ENCODE measurements around the gene HVCN1. TPM values are rescaled to one million over a fixed set of nuclear protein-coding genes. Genes with fewer than 3 reads are reported as not detected.

Gene HVCN1
- total and polyA plus RNA-seq, 2 of the 13 experiments (the other 11 are each of a cell fraction or from before 2014, with no cell fraction given), result 0.49 to 1.3 TPM

- no peak overlapping the region for H3K4me2 ChIP-seq (ENCODE audit: low read depth, low read length)
- H3K36me3 ChIP-seq (replicated peaks in 1 of 2; ENCODE audit: control insufficient read depth in 1 of 2, insufficient read depth in 2 of 2, low read length in 2 of 2), result no peaks in the 10 kb centered on the region
- no peak overlapping the region for H3K9ac ChIP-seq (ENCODE audit: insufficient read depth, low read depth, low read length)
- in situ Hi-C loops (cut with HindIII; ENCODE audit: extremely low pct_ligation_motif_present, low pct_unique_long_range_greater_than_20kb), result no loop called here
- BruUV-seq (replicated peaks), result no TSS peak
- intact Hi-C loops (cut with micrococcal nuclease; ENCODE audit: unreplicated experiment), result no loop called here
- H3K27ac ChIP-seq (ENCODE audit: extremely low read length, insufficient read depth, low read length), result no peak overlapping the region
- ATAC-seq (no peak), FAIRE-seq (no peak), DNase-seq (ENCODE audit: low spot score) (no peak)
- peaks cover 11% of the 10 kb centered on the region for H3K4me1 ChIP-seq (ENCODE audit: insufficient read depth, low read length)
- TF ChIP-seq ATM (IDR thresholded peaks at IDR 0.05; ENCODE audit: borderline replicate concordance) (no peak), BATF2 (CRISPR knock-in tag; IDR thresholded peaks at IDR 0.05) (no peak), FOXO1 (CRISPR knock-in tag; IDR thresholded peaks at IDR 0.05) (no peak), FOXC1 (CRISPR knock-in tag; IDR thresholded peaks at IDR 0.05; ENCODE audit: borderline replicate concordance) (no peak), IRF9 (CRISPR knock-in tag; IDR thresholded peaks at IDR 0.05; ENCODE audit: borderline replicate concordance) (no peak), MYNN (CRISPR knock-in tag; IDR thresholded peaks at IDR 0.05; ENCODE audit: low read depth) (no peak), ZBTB4 (CRISPR knock-in tag; IDR thresholded peaks at IDR 0.05; ENCODE audit: borderline replicate concordance) (no peak), GLI4 (CRISPR knock-in tag; IDR thresholded peaks at IDR 0.05; ENCODE audit: borderline replicate concordance) (no peak), TCF7L2 (IDR thresholded peaks at IDR 0.05; ENCODE audit: low read depth, low read length) (no peak), ZBTB7A (CRISPR knock-in tag; IDR thresholded peaks at IDR 0.05) (no peak), KDM5A (IDR thresholded peaks at IDR 0.05; ENCODE audit: borderline replicate concordance, low read length) (no peak), TCF7 (IDR thresholded peaks at IDR 0.05; ENCODE audit: low read depth) (no peak), MAFG (CRISPR knock-in tag; IDR thresholded peaks at IDR 0.05) (no peak)
- ChIA-PET CTCF (ENCODE audit: low intra/inter-chr PET ratio, low total read pairs) (no interaction called here), POLR2A (no interaction called here)
- H3K9me3 ChIP-seq (ENCODE audit: low read length), result no peaks in the 10 kb centered on the region
- H4K20me1 ChIP-seq (ENCODE audit: insufficient read depth, low read length), result no peaks in the 10 kb centered on the region
- H3K27me3 ChIP-seq (ENCODE audit: control insufficient read depth in 1 of 2, insufficient read depth in 2 of 2, low read length in 2 of 2), result peaks cover 2 to 24% of the 10 kb centered on the region in 2 experiments; a peak in 3 of 5 replicates
- H3K79me2 ChIP-seq (ENCODE audit: insufficient read depth, low read length), result no peaks in the 10 kb centered on the region
- 3% methylated on average over 7 of the region's 7 CpGs for WGBS (ENCODE audit: low lambda C conversion rate)
- no peak overlapping the region for H3K4me3 ChIP-seq (replicated peaks in 1 of 3; ENCODE audit: insufficient read depth in 1 of 3, low read depth in 2 of 3, low read length in 3 of 3)
- H2AFZ ChIP-seq (ENCODE audit: low read length), result no peak overlapping the region
Observed at GRCh38 chr12:110693731-110694130, 4.8 kb upstream of the HVCN1 start.
